Upper lobe of right lung (tissue), 1 donor: ENCODE results near the gene TMTC1. TPM values are rescaled to one million over a fixed set of nuclear protein-coding genes. Genes with fewer than 3 reads are reported as not detected.

Source experiments
- ATAC-seq: fragments of 200-7000 bp; cut with Tn5 transposase; one replicate; pipeline ENCODE4 v1.9.1; 2020; ENCODE audit warnings: mild to moderate bottlenecking, moderate library complexity
- DNase-seq: peaks from one replicate; pipeline ENCODE4 v3.0.0-alpha.2; 2020
- H3K27ac ChIP-seq: fragments of 200-600 bp; one replicate; pipeline ENCODE4 v1.8.0; 2022
- H3K27me3 ChIP-seq: fragments of 200-600 bp; one replicate; pipeline ENCODE4 v1.8.0; 2022; ENCODE audit warnings: mild to moderate bottlenecking
- H3K36me3 ChIP-seq: fragments of 200-600 bp; one replicate; pipeline ENCODE4 v1.8.0; 2022
- H3K4me1 ChIP-seq: fragments of 200-600 bp; one replicate; pipeline ENCODE4 v1.8.0; 2022
- H3K4me3 ChIP-seq: fragments of 200-600 bp; one replicate; pipeline ENCODE4 v1.8.0; 2022; ENCODE audit warnings: mild to moderate bottlenecking
- H3K9me3 ChIP-seq: fragments of 200-600 bp; one replicate; pipeline ENCODE4 v1.8.0; 2022
- CTCF ChIP-seq: fragments of 200-600 bp; IDR thresholded peaks from one replicate; pipeline ENCODE4 v1.8.0; 2022; ENCODE audit warnings: antibody characterized with exemption
- intact Hi-C: fragments of 100-400 bp; cut with DNase I; formaldehyde crosslinking; loops from one replicate; pipeline ENCODE4 v1.11.0; 2022
- total RNA-seq: library from RNA; stranded (reverse); fragmentation: NEBNext Ultra II Directional; extraction: Animal tissue kit (Norgen Biotek cat#: 25700); gene quantifications from one replicate; pipeline ENCODE4 v1.2.1, GENCODE V29; 2021
- donor health status: DM: no; HTN: yes; CAD: no; lungs with severe emphysema.

TMTC1 gene
- total RNA-seq, 1 donor from 2014 or later = 37.4 TPM

GRCh38 chr12:29616664-29617406, 166.9 kb downstream of the TMTC1 start:
- TF ChIP-seq CTCF = no peak
- H3K27me3 ChIP-seq = no peaks in the 10 kb centered on the region
- no peaks in the 10 kb centered on the region for H3K4me1 ChIP-seq
- ATAC-seq (no peak), DNase-seq (no peak)
- no peak overlapping the region for H3K27ac ChIP-seq
- intact Hi-C loops = no loop called here
- no peaks in the 10 kb centered on the region for H3K36me3 ChIP-seq
- H3K4me3 ChIP-seq = no peak overlapping the region
- no peaks in the 10 kb centered on the region for H3K9me3 ChIP-seq

DNA sequence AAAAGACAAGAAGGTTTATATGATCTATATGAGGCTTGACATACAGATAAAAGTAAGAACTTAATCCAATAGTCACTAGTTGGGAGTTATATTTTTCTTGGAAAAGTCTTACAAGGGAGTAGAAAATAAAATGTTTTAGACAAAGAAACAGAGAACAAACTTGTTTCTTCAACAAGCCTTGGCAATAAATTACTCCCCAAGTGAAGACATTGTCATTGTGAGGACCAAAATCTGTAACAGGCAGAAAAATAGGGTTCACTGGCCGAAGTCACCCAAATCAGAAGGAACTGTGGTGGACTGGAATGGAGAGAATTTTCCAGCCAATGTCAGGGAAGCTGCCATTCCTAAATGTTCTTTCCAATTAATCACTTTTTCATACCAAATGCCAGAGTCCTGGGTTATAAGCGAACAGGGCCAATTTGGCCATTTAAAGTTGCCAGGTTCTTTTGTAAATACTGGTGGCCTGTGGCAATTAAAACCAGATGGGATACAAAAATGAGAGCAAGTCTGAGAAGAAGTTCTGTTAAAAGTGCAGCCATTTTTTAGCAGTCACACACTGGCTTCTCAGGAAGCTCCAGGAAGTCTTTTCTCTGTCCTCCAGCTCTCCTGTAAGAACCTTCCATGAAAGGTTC, 168.9 kb downstream of the TMTC1 start:
- H3K4me3 ChIP-seq = no peak overlapping the region
- H3K36me3 ChIP-seq = no peaks in the 10 kb centered on the region
- no peak overlapping the region for H3K27ac ChIP-seq
- TF ChIP-seq CTCF = no peak
- H3K27me3 ChIP-seq = no peaks in the 10 kb centered on the region
- DNase-seq (no peak), ATAC-seq (no peak)
- intact Hi-C loops = no loop called here
- H3K9me3 ChIP-seq = no peaks in the 10 kb centered on the region
- H3K4me1 ChIP-seq = no peaks in the 10 kb centered on the region

DNA sequence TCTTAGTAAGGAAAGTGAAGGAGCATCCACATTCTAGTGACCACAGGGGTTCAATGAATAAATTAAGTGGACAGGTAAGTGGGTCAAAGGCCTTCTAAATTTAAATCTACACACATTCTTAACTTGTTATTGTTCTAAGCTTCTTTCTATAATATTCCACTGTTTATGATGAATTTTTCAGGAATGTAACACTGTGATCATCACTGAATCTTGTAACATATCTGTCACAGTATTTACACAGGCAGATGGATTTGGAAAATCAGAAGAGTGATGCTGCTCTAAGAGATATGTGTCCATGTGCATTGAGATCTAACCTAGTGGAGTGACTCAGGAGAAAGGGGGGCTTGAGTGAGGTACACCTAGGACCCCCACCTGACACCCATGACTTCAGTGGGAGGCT, 170.8 kb downstream of the TMTC1 start:
- H3K4me3 ChIP-seq = no peak overlapping the region
- intact Hi-C loops = no loop called here

GRCh38 chr12:29611906-29612305, 171.8 kb downstream of the TMTC1 start:
- Histone ChIP-seq H3K27ac (no peak overlapping the region), H3K9me3 (no peaks in the 10 kb centered on the region), H3K27me3 (no peaks in the 10 kb centered on the region), H3K4me3 (no peak overlapping the region), H3K4me1 (no peaks in the 10 kb centered on the region), H3K36me3 (no peaks in the 10 kb centered on the region)
- TF ChIP-seq CTCF = no peak
- no peak for ATAC-seq
- DNase-seq = no peak
- intact Hi-C loops = no loop called here

More for the DNA sequence above, 170.8 kb downstream of the TMTC1 start:
- Histone ChIP-seq H3K9me3 (no peaks in the 10 kb centered on the region), H3K36me3 (no peaks in the 10 kb centered on the region), H3K27ac (no peak overlapping the region), H3K4me1 (no peaks in the 10 kb centered on the region), H3K27me3 (no peaks in the 10 kb centered on the region)
- ATAC-seq (no peak), DNase-seq (no peak)
- no peak for TF ChIP-seq CTCF

DNA sequence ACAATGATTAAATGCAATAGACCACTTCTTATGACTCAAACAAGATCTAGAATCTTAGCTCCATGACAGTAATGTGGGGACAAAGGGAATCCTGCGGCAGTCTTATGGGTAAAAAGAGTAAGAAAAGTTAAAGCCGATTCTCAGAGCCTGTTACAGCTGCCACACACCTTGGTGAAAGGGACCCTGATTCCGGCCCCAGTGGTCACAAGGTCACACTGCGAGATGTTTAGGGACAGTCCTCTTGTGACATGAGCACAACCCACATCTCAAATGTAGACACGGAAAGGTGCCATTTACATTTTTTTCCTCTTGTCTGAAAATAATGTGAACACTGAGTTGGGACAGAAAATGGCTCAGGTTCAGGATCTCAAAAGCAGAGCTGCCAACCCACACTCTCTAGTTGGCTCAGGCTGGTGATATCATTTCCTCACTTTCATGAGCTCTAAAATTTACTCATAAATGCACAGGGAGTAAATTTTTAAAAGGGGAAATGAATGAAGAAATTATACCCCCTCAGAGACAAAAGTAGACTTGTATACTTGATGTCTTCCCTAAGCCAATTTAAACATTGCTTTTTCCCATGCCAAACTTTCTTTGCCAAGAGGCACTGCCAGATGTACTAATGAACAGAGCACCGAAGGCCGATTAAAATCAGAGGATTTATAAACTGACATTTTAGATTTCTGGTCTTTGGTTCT, 173.1 kb downstream of the TMTC1 start:
- H3K27ac ChIP-seq = no peak overlapping the region
- intact Hi-C loops = no loop called here
- no peak overlapping the region for H3K4me3 ChIP-seq
- H3K9me3 ChIP-seq = no peaks in the 10 kb centered on the region
- ATAC-seq = no peak
- TF ChIP-seq CTCF = no peak
- H3K36me3 ChIP-seq = no peaks in the 10 kb centered on the region
- H3K4me1 ChIP-seq = no peaks in the 10 kb centered on the region
- H3K27me3 ChIP-seq = no peaks in the 10 kb centered on the region
- DNase-seq = no peak
